IMR-90 (cell line): ENCODE results near the gene TSBP1. TPM values are rescaled to one million over a fixed set of nuclear protein-coding genes. Genes with fewer than 3 reads are reported as not detected.

Experiments used
- ATAC-seq: fragments of 200-7000 bp; cut with Tn5 transposase; 2 replicates; pipeline ENCODE4 v1.9.1; 2020; ENCODE audit warnings: low read depth, mild to moderate bottlenecking, moderate library complexity
- BruUV-seq: library from RNA; stranded (reverse); fragments of 400-500 nt; replicated peaks from 2 replicates; lab custom pipeline; 2021; lab: Mats Ljungman, UMichigan
- CTCF ChIA-PET: fragments of 300-600 bp; formaldehyde crosslinking; extraction: SDS; loops from one replicate; lab custom pipeline; 2021; ENCODE audit warnings: antibody characterized with exemption; lab: Yijun Ruan, JAX
- POLR2A ChIA-PET: fragments of 300-600 bp; sonication (Branson Sonifier 250); formaldehyde crosslinking; loops from one replicate; lab custom pipeline; 2022; ENCODE audit warnings: antibody characterized with exemption; ENCODE audit not compliant: unreplicated experiment; lab: Charles Lee
- DNase-seq: peaks from one replicate; pipeline ENCODE4 v3.0.0; 2013
- H2AFZ ChIP-seq: replicated peaks from 2 replicates; pipeline ENCODE3; 2013; ENCODE audit warnings: low read length, mild to moderate bottlenecking; ENCODE audit not compliant: poor library complexity
- H2AK5ac ChIP-seq: 2 replicates; pipeline ENCODE4 v1.6.1; 2013; ENCODE audit warnings: low read depth, low read length, inconsistent platforms
- H2AK9ac ChIP-seq: replicated peaks from 2 replicates; pipeline ENCODE3; 2013; ENCODE audit warnings: mild to moderate bottlenecking, low read depth, low read length, moderate library complexity; ENCODE audit not compliant: poor library complexity
- H2BK120ac ChIP-seq: 2 replicates; pipeline ENCODE4 v1.6.1; 2013; ENCODE audit warnings: low read depth, low read length, inconsistent platforms
- H2BK15ac ChIP-seq: 3 replicates; pipeline ENCODE4 v1.6.1; 2013; ENCODE audit warnings: low read depth, low read length, inconsistent platforms
- H2BK20ac ChIP-seq: 2 replicates; pipeline ENCODE4 v1.6.1; 2013; ENCODE audit warnings: low read depth, mild to moderate bottlenecking, inconsistent platforms, low read length, moderate library complexity
- H2BK5ac ChIP-seq: 2 replicates; pipeline ENCODE4 v1.6.1; 2013; ENCODE audit warnings: mild to moderate bottlenecking, low read depth, low read length, inconsistent platforms; ENCODE audit not compliant: poor library complexity, severe bottlenecking
- H3K14ac ChIP-seq: replicated peaks from 2 replicates; pipeline ENCODE4 v1.6.1; 2013; ENCODE audit warnings: low read depth, low read length, inconsistent platforms
- H3K18ac ChIP-seq: 2 replicates; pipeline ENCODE4 v1.6.1; 2013; ENCODE audit warnings: low read depth, low read length, control low read depth
- H3K23ac ChIP-seq: 2 replicates; pipeline ENCODE4 v1.6.1; 2013; ENCODE audit warnings: low read depth, low read length, inconsistent platforms
- H3K27ac ChIP-seq: 2 replicates; pipeline ENCODE4 v1.5.1; 2013; ENCODE audit warnings: mild to moderate bottlenecking, control low read depth, low read length; ENCODE audit not compliant: insufficient read depth
- H3K27me3 ChIP-seq: 2 replicates; pipeline ENCODE4 v1.6.1; 2013; ENCODE audit warnings: low read length; ENCODE audit not compliant: control insufficient read depth, insufficient read depth
- H3K36me3 ChIP-seq: 2 replicates; pipeline ENCODE4 v1.6.1; 2013; ENCODE audit warnings: low read length, mixed read lengths; ENCODE audit not compliant: control insufficient read depth, insufficient read depth
- H3K4ac ChIP-seq: 2 replicates; pipeline ENCODE4 v1.6.1; 2013; ENCODE audit warnings: low read depth, low read length, inconsistent platforms
- H3K4me1 ChIP-seq: 2 replicates; pipeline ENCODE4 v1.6.1; 2013; ENCODE audit warnings: low read length, mixed read lengths; ENCODE audit not compliant: control insufficient read depth, insufficient read depth
- H3K4me2 ChIP-seq: 2 replicates; pipeline ENCODE4 v1.6.1; 2013; ENCODE audit warnings: low read depth, mild to moderate bottlenecking, control low read depth, low read length, moderate library complexity
- H3K4me3 ChIP-seq: 2 replicates; pipeline ENCODE4 v1.5.1; 2013; ENCODE audit warnings: low read depth, mild to moderate bottlenecking, control low read depth, low read length, moderate library complexity; ENCODE audit not compliant: insufficient read depth
- H3K56ac ChIP-seq: 2 replicates; pipeline ENCODE4 v1.6.1; 2013; ENCODE audit warnings: low read length, inconsistent platforms; ENCODE audit not compliant: insufficient read depth; ENCODE audit errors: extremely low read depth
- H3K79me1 ChIP-seq, 2 experiments: 2 replicates each; pipeline ENCODE4 v1.6.1; 2013; ENCODE audit warnings: low read length in 2 of 2, inconsistent platforms in 1 of 2, low read depth in 1 of 2
- H3K9ac ChIP-seq: 2 replicates; pipeline ENCODE4 v1.6.1; 2013; ENCODE audit warnings: low read depth, low read length, control low read depth
- H3K9me1 ChIP-seq: 2 replicates; pipeline ENCODE4 v1.6.1; 2013; ENCODE audit warnings: low read length, inconsistent platforms; ENCODE audit not compliant: insufficient read depth
- H3K9me3 ChIP-seq: 2 replicates; pipeline ENCODE4 v1.6.1; 2013; ENCODE audit warnings: low read length; ENCODE audit not compliant: control insufficient read depth, insufficient read depth
- H4K20me1 ChIP-seq: 2 replicates; pipeline ENCODE4 v1.6.1; 2013; ENCODE audit warnings: low read length, inconsistent platforms; ENCODE audit not compliant: insufficient read depth
- H4K5ac ChIP-seq: 2 replicates; pipeline ENCODE4 v1.6.1; 2013; ENCODE audit warnings: mild to moderate bottlenecking, low read depth, low read length, control low read depth
- H4K8ac ChIP-seq, 2 experiments: 2 replicates each; pipeline ENCODE4 v1.6.1; 2013; ENCODE audit warnings: low read depth in 2 of 2, low read length in 2 of 2, control low read depth in 1 of 2, inconsistent platforms in 1 of 2
- H4K91ac ChIP-seq: 2 replicates; pipeline ENCODE4 v1.6.1; 2013; ENCODE audit warnings: low read depth, low read length, inconsistent platforms; ENCODE audit not compliant: insufficient read depth
- BHLHE40 ChIP-seq: fragments of 150-350 bp; IDR thresholded peaks from 2 replicates; pipeline ENCODE4 v1.6.1; 2016; ENCODE audit warnings: mild to moderate bottlenecking, low read depth, low read length
- CEBPB ChIP-seq: IDR thresholded peaks from 2 replicates; pipeline ENCODE4 v1.6.1; 2012; ENCODE audit warnings: low read depth, low read length, improper control_type of control experiment
- CTCF ChIP-seq: conservative IDR thresholded peaks from 2 replicates; pipeline ENCODE4 v1.5.1; 2012; ENCODE audit warnings: mild to moderate bottlenecking, low read depth, low read length, improper control_type of control experiment
- ELK1 ChIP-seq: fragments of 150-350 bp; IDR thresholded peaks from 2 replicates; pipeline ENCODE4 v1.6.1; 2016; ENCODE audit warnings: low read depth, mild to moderate bottlenecking, low read length, moderate library complexity, borderline replicate concordance
- MAZ ChIP-seq: IDR thresholded peaks from 2 replicates; pipeline ENCODE4 v1.6.1; 2012; ENCODE audit warnings: low read depth, mild to moderate bottlenecking, low read length, improper control_type of control experiment, moderate library complexity, borderline replicate concordance
- MXI1 ChIP-seq: IDR thresholded peaks from 2 replicates; pipeline ENCODE4 v1.6.1; 2012; ENCODE audit warnings: low read depth, mild to moderate bottlenecking, low read length, moderate library complexity, borderline replicate concordance
- NFE2L2 ChIP-seq: fragments of 150-350 bp; IDR thresholded peaks from 2 replicates; pipeline ENCODE4 v1.6.1; 2016; ENCODE audit warnings: low read depth, mild to moderate bottlenecking, low read length
- POLR2A ChIP-seq: IDR thresholded peaks from 2 replicates; pipeline ENCODE4 v1.6.1; 2012; ENCODE audit warnings: mild to moderate bottlenecking, low read depth, low read length
- RAD21 ChIP-seq: IDR thresholded peaks from 2 replicates; pipeline ENCODE4 v1.6.1; 2012; ENCODE audit warnings: low read length, improper control_type of control experiment
- RCOR1 ChIP-seq: IDR thresholded peaks from 2 replicates; pipeline ENCODE4 v1.6.1; 2012; ENCODE audit warnings: mild to moderate bottlenecking, low read length, improper control_type of control experiment; ENCODE audit not compliant: insufficient replicate concordance
- RFX5 ChIP-seq: IDR thresholded peaks from 2 replicates; pipeline ENCODE4 v1.8.0; 2012; ENCODE audit warnings: low read depth, mild to moderate bottlenecking, low read length, moderate library complexity
- SMC3 ChIP-seq: fragments of 150-350 bp; IDR thresholded peaks from 2 replicates; pipeline ENCODE4 v1.6.1; 2016; ENCODE audit warnings: low read depth, mild to moderate bottlenecking, antibody characterized with exemption, low read length, moderate library complexity
- WGBS, 2 experiments: methylation state at CpG; one replicate each; pipeline versions ENCODE4 v1.1.5 to v1.1.7; 2013; ENCODE audit warnings: missing lambda C conversion rate in 2 of 2; ENCODE audit not compliant: insufficient read length in 1 of 2; ENCODE audit errors: extremely low coverage in 2 of 2; 5-methylcytosine and 5-hydroxymethylcytosine counted together
- dilution Hi-C: fragments of 300-500 bp; cut with HindIII; formaldehyde crosslinking; loops from one replicate; pipeline ENCODE4 v1.14.3; 2018; ENCODE audit warnings: low sequenced_read_pairs; ENCODE audit not compliant: unreplicated experiment
- in situ Hi-C: fragments of 300-500 bp; cut with MboI; formaldehyde crosslinking; loops from 3 replicates; pipeline ENCODE4 v1.14.3; 2019; ENCODE audit warnings: low sequenced_read_pairs, inconsistent platforms, mixed read lengths
- intact Hi-C: fragments of 100-400 bp; cut with micrococcal nuclease; formaldehyde crosslinking; loops from 2 replicates; pipeline ENCODE4 v1.10.0; 2022
- polyA plus RNA-seq, 3 experiments: library from polyadenylated mRNA; depleted of rRNA; stranded (reverse); fragments of >200 nt; gene quantifications; 2 replicates each; pipeline ENCODE4 v1.2.3, GENCODE V29; 2012; ENCODE audit warnings: low replicate concordance in 1 of 3
- total RNA-seq: library from RNA; depleted of rRNA; stranded (reverse); fragments of >200 nt; gene quantifications from 2 replicates; pipeline ENCODE4 v1.2.3, GENCODE V29; 2012

TSBP1 gene
- total and polyA plus RNA-seq, 2 of the 4 experiments (the other 2 are of a cell fraction) = not detected

- H3K4ac ChIP-seq = no peak overlapping the region
- no peak overlapping the region for H3K4me3 ChIP-seq
- CTCF ChIA-PET = no interaction called here
- no peak overlapping the region for H3K23ac ChIP-seq
- POLR2A ChIA-PET = no interaction called here
- no peak overlapping the region for H3K56ac ChIP-seq
- H2AK9ac ChIP-seq = no peak overlapping the region
- no peak overlapping the region for H4K91ac ChIP-seq
- ATAC-seq (no peak), DNase-seq (no peak)
- H2BK20ac ChIP-seq = no peak overlapping the region
- no peak overlapping the region for H4K5ac ChIP-seq
- H4K20me1 ChIP-seq = no peaks in the 10 kb centered on the region
- no peak overlapping the region for H2AFZ ChIP-seq
- H3K36me3 ChIP-seq = no peaks in the 10 kb centered on the region
- H3K9me3 ChIP-seq = no peaks in the 10 kb centered on the region
- no peaks in the 10 kb centered on the region for H3K9me1 ChIP-seq
- intact Hi-C loops = loop anchor here (5.0 kb wide), 1 partner anchor 294 kb away; no protein-coding TSS in a partner anchor
- H3K18ac ChIP-seq = no peak overlapping the region
- no peak overlapping the region for H2BK15ac ChIP-seq
- no peaks in the 10 kb centered on the region for H3K4me1 ChIP-seq
- BruUV-seq = no TSS peak
- H2BK120ac ChIP-seq = no peak overlapping the region
- H3K27me3 ChIP-seq = peaks cover 36% of the 10 kb centered on the region
- no peaks in the 10 kb centered on the region for H3K79me1 ChIP-seq
- no peak overlapping the region for H2AK5ac ChIP-seq
- in situ Hi-C loops = loop anchor here (5.0 to 10.0 kb wide), 2 partner anchors 164 to 284 kb away; no protein-coding TSS in a partner anchor
- H3K4me2 ChIP-seq = no peak overlapping the region
- dilution Hi-C loops = no loop called here
- WGBS, 2 experiments = no CpG with 5 or more reads among the region's 5 CpGs
- TF ChIP-seq POLR2A = no peak
- no peak for TF ChIP-seq SMC3
- TF ChIP-seq RFX5 = no peak
- TF ChIP-seq CEBPB = no peak
- no peak for TF ChIP-seq MAZ
- TF ChIP-seq NFE2L2 = no peak
- no peak for TF ChIP-seq RAD21
- no peak for TF ChIP-seq MXI1
- TF ChIP-seq RCOR1 = no peak
- TF ChIP-seq CTCF = no peak
- no peak for TF ChIP-seq BHLHE40
- TF ChIP-seq ELK1 = no peak
- no peak overlapping the region for H2BK5ac ChIP-seq
- H4K8ac ChIP-seq = no peak overlapping the region
- H3K27ac ChIP-seq = no peak overlapping the region
- no peak overlapping the region for H3K14ac ChIP-seq
- no peak overlapping the region for H3K9ac ChIP-seq
Observed at GRCh38 chr6:32410906-32411305, 39.2 kb upstream of the TSBP1 start.
